ENCODE data around the gene ZNF385D. TPM values are rescaled to one million over a fixed set of nuclear protein-coding genes. Genes with fewer than 3 reads are reported as not detected.

ZNF385D gene
- total RNA-seq, 1 experiment from 2014 or later = 5.9 TPM

DNA sequence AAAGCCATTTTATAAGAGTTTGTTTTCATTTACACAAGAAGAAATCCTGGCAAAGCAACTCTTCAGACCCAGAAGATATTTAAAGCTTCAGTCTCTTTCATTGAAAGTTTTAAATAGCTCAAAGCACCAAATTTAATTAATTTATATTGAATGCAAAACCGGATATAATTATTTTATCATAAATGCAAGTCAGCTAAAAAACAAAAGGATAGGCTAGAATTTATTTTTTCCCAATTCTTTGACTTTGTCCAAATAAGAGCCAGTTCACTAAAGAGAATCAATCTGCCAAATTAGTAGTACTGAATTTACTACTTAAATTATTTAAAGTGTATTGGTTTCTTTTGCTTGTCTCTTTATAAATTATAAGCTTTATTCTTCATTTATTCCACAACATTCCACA, 101.5 kb downstream of the ZNF385D start:
- H3K4me1 ChIP-seq (ENCODE audit: insufficient read depth, low read length) = peaks cover 8% of the 10 kb centered on the region
- no peaks in the 10 kb centered on the region for H3K79me2 ChIP-seq (ENCODE audit: low read length)
- H3K36me3 ChIP-seq (ENCODE audit: low read depth, low read length) = no peaks in the 10 kb centered on the region
- no peaks in the 10 kb centered on the region for H3K9me3 ChIP-seq (ENCODE audit: low read length)
- intact Hi-C loops (cut with micrococcal nuclease) = no loop called here
- no peaks in the 10 kb centered on the region for H3K9me2 ChIP-seq (replicated peaks; ENCODE audit: low read length)
- H3K4me3 ChIP-seq (ENCODE audit: low read length) = no peak overlapping the region
- no peak for TF ChIP-seq EZH2phosphoT487 (IDR thresholded peaks at IDR 0.05; ENCODE audit: borderline replicate concordance, low read length)
- no peak for TF ChIP-seq EZH2 (IDR thresholded peaks at IDR 0.05; ENCODE audit: low read length, unreplicated experiment)
- TF ChIP-seq, protein P1, sequence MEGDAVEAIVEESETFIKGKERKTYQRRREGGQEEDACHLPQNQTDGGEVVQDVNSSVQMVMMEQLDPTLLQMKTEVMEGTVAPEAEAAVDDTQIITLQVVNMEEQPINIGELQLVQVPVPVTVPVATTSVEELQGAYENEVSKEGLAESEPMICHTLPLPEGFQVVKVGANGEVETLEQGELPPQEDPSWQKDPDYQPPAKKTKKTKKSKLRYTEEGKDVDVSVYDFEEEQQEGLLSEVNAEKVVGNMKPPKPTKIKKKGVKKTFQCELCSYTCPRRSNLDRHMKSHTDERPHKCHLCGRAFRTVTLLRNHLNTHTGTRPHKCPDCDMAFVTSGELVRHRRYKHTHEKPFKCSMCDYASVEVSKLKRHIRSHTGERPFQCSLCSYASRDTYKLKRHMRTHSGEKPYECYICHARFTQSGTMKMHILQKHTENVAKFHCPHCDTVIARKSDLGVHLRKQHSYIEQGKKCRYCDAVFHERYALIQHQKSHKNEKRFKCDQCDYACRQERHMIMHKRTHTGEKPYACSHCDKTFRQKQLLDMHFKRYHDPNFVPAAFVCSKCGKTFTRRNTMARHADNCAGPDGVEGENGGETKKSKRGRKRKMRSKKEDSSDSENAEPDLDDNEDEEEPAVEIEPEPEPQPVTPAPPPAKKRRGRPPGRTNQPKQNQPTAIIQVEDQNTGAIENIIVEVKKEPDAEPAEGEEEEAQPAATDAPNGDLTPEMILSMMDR (conservative IDR thresholded peaks at IDR 0.05; ENCODE audit: low read depth, low read length) = no peak
- H2AFZ ChIP-seq (ENCODE audit: low read length) = no peak overlapping the region
- H3F3A ChIP-seq (ENCODE audit: low read length, unreplicated experiment) = no peaks in the 10 kb centered on the region
- POLR2A ChIA-PET (ENCODE audit: unreplicated experiment) = interaction anchor here (0.7 kb wide), 1 partner anchor 53 kb away, joined by 5 read pairs; no protein-coding TSS in a partner anchor
- H3K27ac ChIP-seq (ENCODE audit: low read length) = no peak overlapping the region
- CTCF ChIA-PET = no interaction called here
- no peak for ATAC-seq
- no peak overlapping the region for H3K9ac ChIP-seq (ENCODE audit: low read length)
- H4K20me1 ChIP-seq (ENCODE audit: low read length) = no peaks in the 10 kb centered on the region
- no peak overlapping the region for H3K4me2 ChIP-seq (ENCODE audit: low read length)
- no peak for DNase-seq
- no peaks in the 10 kb centered on the region for H3K27me3 ChIP-seq (ENCODE audit: low read length)
- no TSS peak for BruUV-seq (replicated peaks)

- Histone ChIP-seq H3F3A (ENCODE audit: low read length, unreplicated experiment) (peaks cover 3% of the 10 kb centered on the region), H3K4me2 (ENCODE audit: low read length) (no peak overlapping the region), H3K27ac (ENCODE audit: low read length) (no peak overlapping the region), H3K9ac (ENCODE audit: low read length) (no peak overlapping the region), H3K4me1 (ENCODE audit: insufficient read depth, low read length) (peaks cover 5% of the 10 kb centered on the region), H3K36me3 (ENCODE audit: low read depth, low read length) (no peaks in the 10 kb centered on the region), H3K27me3 (ENCODE audit: low read length) (no peaks in the 10 kb centered on the region), H3K9me2 (replicated peaks; ENCODE audit: low read length) (no peaks in the 10 kb centered on the region), H3K4me3 (ENCODE audit: low read length) (no peak overlapping the region), H3K9me3 (ENCODE audit: low read length) (no peaks in the 10 kb centered on the region), H4K20me1 (ENCODE audit: low read length) (no peaks in the 10 kb centered on the region), H2AFZ (ENCODE audit: low read length) (no peak overlapping the region), H3K79me2 (ENCODE audit: low read length) (no peaks in the 10 kb centered on the region)
- no peak for TF ChIP-seq EZH2 (IDR thresholded peaks at IDR 0.05; ENCODE audit: low read length, unreplicated experiment)
- no peak for TF ChIP-seq EZH2phosphoT487 (IDR thresholded peaks at IDR 0.05; ENCODE audit: borderline replicate concordance, low read length)
- TF ChIP-seq, protein P1 (conservative IDR thresholded peaks at IDR 0.05; ENCODE audit: low read depth, low read length) = no peak
- intact Hi-C loops (cut with micrococcal nuclease) = no loop called here
- ATAC-seq (no peak), DNase-seq (no peak)
- ChIA-PET CTCF (no interaction called here), POLR2A (ENCODE audit: unreplicated experiment) (no interaction called here)
- no TSS peak for BruUV-seq (replicated peaks)
Measured at GRCh38 chr3:21647961-21648360, 103.0 kb downstream of the ZNF385D start.

DNA sequence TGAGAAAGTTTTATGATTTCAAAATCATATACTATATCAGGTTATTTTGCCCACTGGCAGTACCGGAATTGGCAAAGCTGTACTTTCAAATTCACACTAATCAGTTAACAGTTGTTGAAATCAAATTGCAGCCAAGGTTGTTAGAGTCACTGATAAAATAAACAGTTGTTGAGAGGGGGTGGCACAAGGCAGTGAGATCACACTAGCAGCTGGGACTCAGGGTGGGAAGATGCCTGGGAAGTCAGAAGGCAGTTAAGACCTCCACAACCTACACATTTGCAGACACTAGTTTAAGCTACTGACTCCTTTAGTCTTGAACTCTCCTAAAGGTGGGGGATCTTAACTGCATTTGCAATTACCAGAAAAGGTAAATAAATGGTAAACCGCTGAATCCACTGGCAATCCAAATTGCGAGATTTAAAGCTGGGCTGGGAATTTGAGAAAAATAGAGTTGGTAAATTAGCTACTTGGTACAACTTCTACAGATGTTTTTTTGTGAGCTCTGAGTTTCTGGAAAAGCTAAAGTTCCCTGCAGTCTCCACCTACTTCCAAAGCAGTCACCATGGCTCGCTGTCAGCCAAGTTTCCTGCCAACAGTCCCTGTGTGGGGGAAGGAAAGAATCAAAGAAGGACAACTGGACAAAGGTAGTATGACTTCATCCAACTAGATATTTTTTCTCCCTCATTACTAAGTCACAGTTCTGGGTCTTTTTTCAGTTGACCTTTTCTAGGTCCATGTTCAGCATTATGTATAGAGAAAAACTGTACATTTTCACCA, 105.7 kb downstream of the ZNF385D start:
- ATAC-seq (no peak), DNase-seq (peak; percentile 21)
- no peak for TF ChIP-seq EZH2phosphoT487 (IDR thresholded peaks at IDR 0.05; ENCODE audit: borderline replicate concordance, low read length)
- TF ChIP-seq, protein P1 (conservative IDR thresholded peaks at IDR 0.05; ENCODE audit: low read depth, low read length) = no peak
- no peak for TF ChIP-seq EZH2 (IDR thresholded peaks at IDR 0.05; ENCODE audit: low read length, unreplicated experiment)
- no peak overlapping the region for H3K4me2 ChIP-seq (ENCODE audit: low read length)
- BruUV-seq (replicated peaks) = no TSS peak
- no peak overlapping the region for H3K9ac ChIP-seq (ENCODE audit: low read length)
- H2AFZ ChIP-seq (ENCODE audit: low read length) = no peak overlapping the region
- H3F3A ChIP-seq (ENCODE audit: low read length, unreplicated experiment) = peaks cover 5% of the 10 kb centered on the region
- intact Hi-C loops (cut with micrococcal nuclease) = no loop called here
- ChIA-PET CTCF (no interaction called here), POLR2A (ENCODE audit: unreplicated experiment) (interaction anchor here (0.7 kb wide), 1 partner anchor 153 kb away, joined by 5 read pairs; no protein-coding TSS in a partner anchor)
- no peaks in the 10 kb centered on the region for H3K27me3 ChIP-seq (ENCODE audit: low read length)
- H3K4me1 ChIP-seq (ENCODE audit: insufficient read depth, low read length) = peaks cover 18% of the 10 kb centered on the region
- no peaks in the 10 kb centered on the region for H3K9me2 ChIP-seq (replicated peaks; ENCODE audit: low read length)
- H3K79me2 ChIP-seq (ENCODE audit: low read length) = no peaks in the 10 kb centered on the region
- H4K20me1 ChIP-seq (ENCODE audit: low read length) = no peaks in the 10 kb centered on the region
- no peaks in the 10 kb centered on the region for H3K9me3 ChIP-seq (ENCODE audit: low read length)
- no peaks in the 10 kb centered on the region for H3K36me3 ChIP-seq (ENCODE audit: low read depth, low read length)
- H3K4me3 ChIP-seq (ENCODE audit: low read length) = no peak overlapping the region
- H3K27ac ChIP-seq (ENCODE audit: low read length) = no peak overlapping the region

Measured in PC-3 (cell line).